Glutamatergic neuron (in vitro differentiated cells): Measurements from ENCODE around the gene CRYBB1. TPM values are rescaled to one million over a fixed set of nuclear protein-coding genes. Genes with fewer than 3 reads are reported as not detected.
A peak's percentile ranks its signal among the peaks of the same experiment; 100 is the strongest.
"Not testable (repeated sequence)": the region's sequence is repeated elsewhere in the genome, so short reads cannot be mapped to it uniquely, and the experiment has no call there.

Experiments
- DNase-seq: peaks from one replicate; pipeline ENCODE4 v3.0.0; 2022
- H3K27ac Mint-ChIP-seq: one replicate; pipeline ENCODE4 v1.8.0; 2020; ENCODE audit warnings: mild to moderate bottlenecking, mixed read lengths, inconsistent platforms; ENCODE audit not compliant: unreplicated experiment
- H3K27me3 Mint-ChIP-seq: one replicate; pipeline ENCODE4 v1.8.0; 2020; ENCODE audit warnings: mild to moderate bottlenecking, moderate library complexity, mixed read lengths, inconsistent platforms; ENCODE audit not compliant: unreplicated experiment
- H3K36me3 Mint-ChIP-seq: one replicate; pipeline ENCODE4 v1.8.0; 2020; ENCODE audit warnings: mild to moderate bottlenecking, mixed read lengths, inconsistent platforms; ENCODE audit not compliant: unreplicated experiment
- H3K4me1 Mint-ChIP-seq: one replicate; pipeline ENCODE4 v1.8.0; 2020; ENCODE audit warnings: mild to moderate bottlenecking, low read depth, mixed read lengths, inconsistent platforms; ENCODE audit not compliant: unreplicated experiment
- H3K4me3 Mint-ChIP-seq: one replicate; pipeline ENCODE4 v1.8.0; 2020; ENCODE audit warnings: mild to moderate bottlenecking, mixed read lengths, inconsistent platforms; ENCODE audit not compliant: unreplicated experiment
- H3K9me3 Mint-ChIP-seq: one replicate; pipeline ENCODE4 v1.8.0; 2020; ENCODE audit warnings: mild to moderate bottlenecking, moderate library complexity, mixed read lengths, inconsistent platforms; ENCODE audit not compliant: unreplicated experiment
- total RNA-seq: library from RNA; stranded (reverse); fragmentation: NEBNext Ultra II Directional; extraction: Animal tissue kit (Norgen Biotek cat#: 25700); gene quantifications from one replicate; pipeline ENCODE4 v1.2.1, GENCODE V29; 2021; ENCODE audit not compliant: unreplicated experiment
- TF ChIP-seq, protein P1 (sequence below): fragments of 200-600 bp; sonication (generic); IDR thresholded peaks from one replicate; pipeline ENCODE4 v1.5.0; 2021; ENCODE audit not compliant: partially characterized antibody, unreplicated experiment

The CRYBB1 gene
- total RNA-seq, 1 donor from 2014 or later: not detected

DNA sequence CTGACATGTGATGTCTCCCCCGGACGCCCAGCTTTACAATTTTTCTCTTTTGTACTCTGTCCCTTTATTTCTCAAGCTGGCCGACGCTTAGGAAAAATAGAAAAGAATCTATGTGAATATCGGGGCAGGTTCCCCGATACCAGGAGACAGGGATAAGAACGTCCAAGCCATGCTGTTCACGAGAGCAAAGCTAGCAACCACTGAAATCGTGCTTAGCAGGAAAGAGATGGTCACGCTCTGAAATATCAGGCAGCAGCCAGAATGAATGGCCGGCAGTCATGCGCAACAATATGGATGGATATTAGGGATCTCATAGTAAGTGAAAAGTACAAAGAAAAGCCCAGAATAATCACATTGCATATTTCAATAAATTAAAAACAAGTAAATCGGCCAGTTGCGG, 3.5 kb downstream of the CRYBB1 start:
- H3K9me3 Mint-ChIP-seq: peaks cover 2% of the 10 kb centered on the region
- H3K4me3 Mint-ChIP-seq: peak overlapping the region; percentile 54
- DNase-seq: no peak

DNA sequence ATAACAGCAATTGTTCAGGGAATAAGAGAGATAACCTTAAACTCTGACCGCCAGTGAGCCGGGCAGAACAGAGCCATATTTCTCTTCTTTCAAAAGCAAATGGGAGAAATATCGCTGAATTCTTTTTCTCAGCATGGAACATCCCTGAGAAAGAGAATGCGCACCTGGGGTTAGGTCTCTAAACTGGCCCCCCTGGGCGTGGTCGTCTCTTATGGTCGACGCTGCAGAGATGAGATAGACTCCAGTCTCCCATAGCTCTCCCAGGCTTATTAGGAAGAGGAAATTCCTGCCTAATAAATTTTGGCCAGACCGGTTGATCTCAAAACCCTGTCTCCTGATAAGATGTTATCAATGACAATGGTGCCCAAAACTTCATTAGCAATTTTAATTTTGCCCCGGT, 4.1 kb downstream of the CRYBB1 start:
- not testable (repeated sequence) for H3K27ac Mint-ChIP-seq, H3K27me3 Mint-ChIP-seq, H3K36me3 Mint-ChIP-seq, DNase-seq, H3K9me3 Mint-ChIP-seq
- Mint-ChIP-seq H3K4me3 (peak overlapping the region; percentile 54), H3K4me1 (peaks cover 10% of the 10 kb centered on the region)

More for the DNA sequence above, 3.5 kb downstream of the CRYBB1 start:
- TF ChIP-seq, protein P1, sequence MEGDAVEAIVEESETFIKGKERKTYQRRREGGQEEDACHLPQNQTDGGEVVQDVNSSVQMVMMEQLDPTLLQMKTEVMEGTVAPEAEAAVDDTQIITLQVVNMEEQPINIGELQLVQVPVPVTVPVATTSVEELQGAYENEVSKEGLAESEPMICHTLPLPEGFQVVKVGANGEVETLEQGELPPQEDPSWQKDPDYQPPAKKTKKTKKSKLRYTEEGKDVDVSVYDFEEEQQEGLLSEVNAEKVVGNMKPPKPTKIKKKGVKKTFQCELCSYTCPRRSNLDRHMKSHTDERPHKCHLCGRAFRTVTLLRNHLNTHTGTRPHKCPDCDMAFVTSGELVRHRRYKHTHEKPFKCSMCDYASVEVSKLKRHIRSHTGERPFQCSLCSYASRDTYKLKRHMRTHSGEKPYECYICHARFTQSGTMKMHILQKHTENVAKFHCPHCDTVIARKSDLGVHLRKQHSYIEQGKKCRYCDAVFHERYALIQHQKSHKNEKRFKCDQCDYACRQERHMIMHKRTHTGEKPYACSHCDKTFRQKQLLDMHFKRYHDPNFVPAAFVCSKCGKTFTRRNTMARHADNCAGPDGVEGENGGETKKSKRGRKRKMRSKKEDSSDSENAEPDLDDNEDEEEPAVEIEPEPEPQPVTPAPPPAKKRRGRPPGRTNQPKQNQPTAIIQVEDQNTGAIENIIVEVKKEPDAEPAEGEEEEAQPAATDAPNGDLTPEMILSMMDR: no peak
- Mint-ChIP-seq H3K36me3 (no peaks in the 10 kb centered on the region), H3K27me3 (peaks cover 8% of the 10 kb centered on the region), H3K27ac (no peak overlapping the region), H3K4me1 (peaks cover 10% of the 10 kb centered on the region)

DNA sequence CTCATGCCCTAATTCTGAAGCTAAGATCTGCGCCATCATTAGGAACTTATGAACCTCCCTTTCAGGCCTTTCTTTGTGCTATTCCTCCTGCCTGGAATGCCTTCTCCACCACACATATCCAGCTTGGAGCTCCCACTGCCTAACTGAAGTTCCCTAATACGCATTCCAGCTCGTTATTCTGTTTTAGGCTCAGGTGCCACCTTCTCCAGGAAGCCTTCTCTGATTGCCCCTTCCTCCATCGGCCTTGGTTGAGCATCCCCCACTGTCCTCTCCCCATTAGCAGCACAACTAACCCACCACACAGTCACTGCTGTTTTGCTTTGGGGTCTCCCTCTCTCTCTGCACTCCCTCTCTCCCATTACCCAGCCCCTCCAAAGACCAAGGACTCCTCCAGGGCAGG, 5.2 kb downstream of the CRYBB1 start:
- TF ChIP-seq, protein P1: no peak

DNA sequence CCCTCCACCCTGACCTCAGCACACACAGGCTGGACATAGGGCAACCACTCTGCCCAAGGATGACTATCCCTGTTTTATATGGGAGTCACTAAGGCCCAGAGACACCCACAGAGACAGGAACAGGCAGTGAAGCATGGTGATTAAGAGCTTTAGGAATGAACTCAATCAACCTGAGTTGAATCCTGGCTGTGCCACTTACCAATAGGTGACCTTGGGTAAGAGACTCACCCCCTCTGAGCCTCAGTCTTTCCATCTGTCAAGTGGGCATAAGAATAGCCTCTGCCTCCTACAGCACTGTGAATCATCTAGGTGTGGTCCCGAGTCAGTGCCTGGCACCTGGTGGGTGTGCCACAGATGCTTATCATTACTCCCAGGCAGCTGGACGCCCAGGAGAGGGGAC, 6.8 kb downstream of the CRYBB1 start:
- Mint-ChIP-seq H3K4me3 (no peak overlapping the region), H3K27ac (no peak overlapping the region), H3K9me3 (peaks cover 2% of the 10 kb centered on the region), H3K27me3 (peaks cover 7% of the 10 kb centered on the region), H3K4me1 (peaks cover 7% of the 10 kb centered on the region), H3K36me3 (no peaks in the 10 kb centered on the region)
- TF ChIP-seq, protein P1: no peak
- DNase-seq: no peak

More for the DNA sequence above, 5.2 kb downstream of the CRYBB1 start:
- no peak overlapping the region for H3K4me3 Mint-ChIP-seq
- H3K27ac Mint-ChIP-seq: no peak overlapping the region
- peaks cover 10% of the 10 kb centered on the region for H3K4me1 Mint-ChIP-seq
- peaks cover 8% of the 10 kb centered on the region for H3K27me3 Mint-ChIP-seq
- no peak for DNase-seq
- H3K36me3 Mint-ChIP-seq: no peaks in the 10 kb centered on the region
- H3K9me3 Mint-ChIP-seq: peaks cover 2% of the 10 kb centered on the region

DNA sequence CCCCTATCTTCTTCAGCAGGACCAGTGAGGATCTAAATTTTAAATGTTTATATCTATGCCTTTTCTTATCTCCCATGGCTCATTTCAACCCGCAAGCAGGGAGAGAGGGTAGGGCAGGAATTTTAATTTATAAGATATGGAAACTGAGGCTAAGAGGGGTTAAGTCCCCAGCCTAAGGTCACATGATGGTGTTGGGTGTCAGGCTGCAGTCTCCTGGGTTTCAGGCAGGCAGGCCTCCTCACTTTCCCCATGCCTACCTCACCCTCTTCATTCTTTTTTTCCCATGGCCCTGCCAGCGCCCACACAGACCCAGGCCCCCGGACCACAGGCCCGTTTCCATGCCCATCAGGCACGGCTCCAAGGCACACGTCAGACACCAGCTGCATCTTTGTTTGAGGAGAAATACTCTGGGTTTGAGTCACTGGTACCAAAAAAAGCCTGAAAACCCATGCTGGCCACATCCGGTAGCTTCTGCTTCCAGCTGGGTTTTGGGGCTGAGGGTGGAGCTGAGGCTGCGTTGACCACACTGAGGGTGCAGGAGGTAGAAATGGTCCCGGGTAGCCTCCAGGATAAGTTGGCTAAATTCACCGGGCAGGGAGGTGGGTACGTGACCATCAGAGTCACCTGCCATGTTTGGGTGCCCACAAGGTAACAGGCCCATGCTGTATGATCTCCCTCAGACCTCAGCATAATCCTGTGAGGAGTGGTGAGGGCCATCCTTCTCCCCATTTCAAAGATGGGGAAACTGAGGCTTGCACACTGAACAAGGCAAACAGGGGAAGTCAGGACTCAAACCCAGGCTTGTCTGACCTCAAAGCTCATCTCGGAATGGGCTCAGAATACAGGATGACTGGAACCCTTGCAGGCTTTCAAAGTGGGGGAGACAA, 7.5 kb downstream of the CRYBB1 start:
- Mint-ChIP-seq H3K27me3 (peaks cover 7% of the 10 kb centered on the region), H3K4me1 (peaks cover 7% of the 10 kb centered on the region), H3K36me3 (no peaks in the 10 kb centered on the region), H3K4me3 (no peak overlapping the region), H3K9me3 (peaks cover under 1% of the 10 kb centered on the region), H3K27ac (no peak overlapping the region)
- TF ChIP-seq, protein P1: no peak
- DNase-seq: no peak
